Esophagus squamous epithelium (tissue), 5 donors: ENCODE measurements around the gene NUDT16L1. TPM values are rescaled to one million over a fixed set of nuclear protein-coding genes. Genes with fewer than 3 reads are reported as not detected.

Source experiments
- DNase-seq: peaks from one replicate; lab custom pipeline; 2025; lab: John Stamatoyannopoulos, UW
- H3K27ac ChIP-seq, 4 donors: fragments of 200-600 bp; sonication (generic); one replicate each; pipeline ENCODE4 v1.5.1; 2016 to 2019; ENCODE audit warnings: mild to moderate bottlenecking in 1 of 4
- H3K27me3 ChIP-seq, 4 donors: fragments of 200-600 bp; sonication (generic); 1 replicate in 3 of 4; 2 replicates in 1 of 4; pipeline versions ENCODE4 v1.5.1 to v1.6.0; 2017 to 2021; ENCODE audit warnings: antibody characterized with exemption in 1 of 4
- H3K36me3 ChIP-seq, 3 donors: fragments of 200-600 bp; sonication (generic); one replicate each; pipeline ENCODE4 v1.5.1; 2016 to 2019
- H3K4me1 ChIP-seq, 3 donors: fragments of 200-600 bp; sonication (generic); one replicate each; pipeline ENCODE4 v1.5.1; 2017 to 2019
- H3K4me3 ChIP-seq, 4 donors: fragments of 200-600 bp; sonication (generic); 1 replicate in 3 of 4; 2 replicates in 1 of 4; pipeline ENCODE4 v1.5.1; 2016 to 2019; ENCODE audit warnings: mild to moderate bottlenecking in 2 of 4, moderate library complexity in 1 of 4
- H3K9me3 ChIP-seq, 3 donors: fragments of 200-600 bp; sonication (generic); one replicate each; pipeline ENCODE4 v1.5.1; 2016 to 2019
- CTCF ChIP-seq, 6 experiments: fragments of 450-650 bp in 4 of 6; fragments of 200-600 bp in 2 of 6; sonication (generic) in 2 of 6; IDR thresholded peaks; one replicate each; pipeline ENCODE4 v1.5.1; 2016 to 2019; ENCODE audit warnings: antibody characterized with exemption in 6 of 6, mild to moderate bottlenecking in 4 of 6, moderate library complexity in 4 of 6
- POLR2A ChIP-seq, 4 donors: fragments of 450-650 bp; IDR thresholded peaks; one replicate each; pipeline ENCODE4 v1.6.1; 2017; ENCODE audit warnings: antibody characterized with exemption in 4 of 4, mild to moderate bottlenecking in 4 of 4, moderate library complexity in 3 of 4
- WGBS, 2 donors: methylation state at CpG; one replicate each; pipeline ENCODE4 v1.1.5; 2018; 5-methylcytosine and 5-hydroxymethylcytosine counted together
- intact Hi-C: fragments of 100-400 bp; cut with DNase I; formaldehyde crosslinking; loops from one replicate; pipeline ENCODE4 v1.15.0; 2022
- total RNA-seq, 4 donors: library from RNA; depleted of rRNA; stranded (reverse); fragments of >200 nt; gene quantifications; one replicate each; pipeline ENCODE4 v1.1.0, GENCODE V29; 2016
- donor health status: DM: yes; HTN: yes; CAD: no.

The NUDT16L1 gene
- total RNA-seq, 4 donors from 2014 or later = 18.5 to 27.8 (median 21.0) TPM

- no peaks in the 10 kb centered on the region for H3K27me3 ChIP-seq
- H3K27ac ChIP-seq = no peak overlapping the region
- no peak overlapping the region for H3K4me3 ChIP-seq
- peaks cover 18 to 48% (median 25%) of the 10 kb centered on the region in 3 donors for H3K4me1 ChIP-seq
- intact Hi-C loops = loop anchor here (10.0 kb wide), 1 partner anchor 264 kb away; the partner anchor contains the start of gene SEC14L5
- 63 to 65% methylated on average over 3 to 15 of the region's 19 CpGs for WGBS, 2 donors
- DNase-seq = no peak
- no peaks in the 10 kb centered on the region for H3K9me3 ChIP-seq
- H3K36me3 ChIP-seq = peaks cover 5 to 62% (median 7%) of the 10 kb centered on the region in 3 donors
- TF ChIP-seq POLR2A (IDR thresholded peaks at IDR 0.05) (no peak), CTCF (IDR thresholded peaks at IDR 0.05) (no peak)
Measured at GRCh38 chr16:4690946-4691665, 2.3 kb upstream of the NUDT16L1 start.

GRCh38 chr16:4691666-4692412 is 1.5 kb upstream of the NUDT16L1 start:
- Histone ChIP-seq H3K27ac (no peak overlapping the region), H3K4me1 (peaks cover 18 to 55% (median 25%) of the 10 kb centered on the region in 3 donors), H3K27me3 (no peaks in the 10 kb centered on the region), H3K36me3 (peaks cover 5 to 62% (median 12%) of the 10 kb centered on the region in 3 donors), H3K9me3 (no peaks in the 10 kb centered on the region), H3K4me3 (no peak overlapping the region)
- intact Hi-C loops = loop anchor here (10.0 kb wide), 1 partner anchor 263 kb away; the partner anchor contains the start of gene SEC14L5
- 76 to 82% methylated on average over 3 to 4 of the region's 20 CpGs for WGBS, 2 donors
- no peak for DNase-seq
- TF ChIP-seq CTCF (IDR thresholded peaks at IDR 0.05) (no peak), POLR2A (IDR thresholded peaks at IDR 0.05) (no peak)

- Histone ChIP-seq H3K9me3 (no peaks in the 10 kb centered on the region), H3K4me3 (peak overlapping the region; percentile 69 to 86 (median 82)), H3K36me3 (peaks cover 5 to 62% (median 18%) of the 10 kb centered on the region in 3 donors), H3K27me3 (no peaks in the 10 kb centered on the region), H3K4me1 (peaks cover 18 to 57% (median 25%) of the 10 kb centered on the region in 3 donors), H3K27ac (peak overlapping the region; percentile 68 to 96 (median 77))
- no peak for DNase-seq
- intact Hi-C loops = loop anchor here (10.0 kb wide), 1 partner anchor 262 kb away; the partner anchor contains the start of gene SEC14L5
- TF ChIP-seq POLR2A (IDR thresholded peaks at IDR 0.05) (no peak), CTCF (IDR thresholded peaks at IDR 0.05) (no peak)
- WGBS, 2 donors = 10 to 34% methylated on average over 6 to 10 of the region's 31 CpGs
Measured at GRCh38 chr16:4692460-4693295, 684 bp upstream of the NUDT16L1 start.

GRCh38 chr16:4693956-4694641 is 737 bp downstream of the NUDT16L1 start:
- 0 to 2% methylated on average over 1 to 10 of the region's 54 CpGs for WGBS, 2 donors
- no peak for DNase-seq
- H3K36me3 ChIP-seq = peaks cover 11 to 62% (median 22%) of the 10 kb centered on the region in 3 donors
- no peaks in the 10 kb centered on the region for H3K9me3 ChIP-seq
- TF ChIP-seq POLR2A (IDR thresholded peaks at IDR 0.05) (no peak), CTCF (IDR thresholded peaks at IDR 0.05) (no peak)
- peak overlapping the region; percentile 69 to 86 (median 82) for H3K4me3 ChIP-seq
- intact Hi-C loops = loop anchor here (10.0 kb wide), 1 partner anchor 261 kb away; the partner anchor contains the start of gene SEC14L5
- peak overlapping the region; percentile 84 to 96 (median 92) for H3K27ac ChIP-seq
- H3K4me1 ChIP-seq = peaks cover 18 to 57% (median 25%) of the 10 kb centered on the region in 3 donors
- H3K27me3 ChIP-seq = no peaks in the 10 kb centered on the region
